ENCODE data around the gene ZFP36L1. TPM values are rescaled to one million over a fixed set of nuclear protein-coding genes. Genes with fewer than 3 reads are reported as not detected.

The ZFP36L1 gene
- total RNA-seq, 4 donors from 2014 or later, result 125 to 253 (median 196) TPM

- TF ChIP-seq, protein P1, sequence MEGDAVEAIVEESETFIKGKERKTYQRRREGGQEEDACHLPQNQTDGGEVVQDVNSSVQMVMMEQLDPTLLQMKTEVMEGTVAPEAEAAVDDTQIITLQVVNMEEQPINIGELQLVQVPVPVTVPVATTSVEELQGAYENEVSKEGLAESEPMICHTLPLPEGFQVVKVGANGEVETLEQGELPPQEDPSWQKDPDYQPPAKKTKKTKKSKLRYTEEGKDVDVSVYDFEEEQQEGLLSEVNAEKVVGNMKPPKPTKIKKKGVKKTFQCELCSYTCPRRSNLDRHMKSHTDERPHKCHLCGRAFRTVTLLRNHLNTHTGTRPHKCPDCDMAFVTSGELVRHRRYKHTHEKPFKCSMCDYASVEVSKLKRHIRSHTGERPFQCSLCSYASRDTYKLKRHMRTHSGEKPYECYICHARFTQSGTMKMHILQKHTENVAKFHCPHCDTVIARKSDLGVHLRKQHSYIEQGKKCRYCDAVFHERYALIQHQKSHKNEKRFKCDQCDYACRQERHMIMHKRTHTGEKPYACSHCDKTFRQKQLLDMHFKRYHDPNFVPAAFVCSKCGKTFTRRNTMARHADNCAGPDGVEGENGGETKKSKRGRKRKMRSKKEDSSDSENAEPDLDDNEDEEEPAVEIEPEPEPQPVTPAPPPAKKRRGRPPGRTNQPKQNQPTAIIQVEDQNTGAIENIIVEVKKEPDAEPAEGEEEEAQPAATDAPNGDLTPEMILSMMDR (IDR thresholded peaks at IDR 0.05; ENCODE audit: low read depth), result no peak
Measured at GRCh38 chr14:68828698-68829097, 35.8 kb upstream of the ZFP36L1 start.

- TF ChIP-seq, protein P1 (IDR thresholded peaks at IDR 0.05; ENCODE audit: low read depth), result no peak
Measured at GRCh38 chr14:68825729-68826128, 32.9 kb upstream of the ZFP36L1 start.

- TF ChIP-seq, protein P1 (IDR thresholded peaks at IDR 0.05; ENCODE audit: low read depth), result no peak
Measured at GRCh38 chr14:68824517-68825347, 31.9 kb upstream of the ZFP36L1 start.

- TF ChIP-seq, protein P1 (IDR thresholded peaks at IDR 0.05; ENCODE audit: low read depth), result no peak
Measured at GRCh38 chr14:68824207-68824516, 31.3 kb upstream of the ZFP36L1 start.

- TF ChIP-seq, protein P1 (IDR thresholded peaks at IDR 0.05; ENCODE audit: low read depth), result no peak
Measured at GRCh38 chr14:68823434-68824206, 30.8 kb upstream of the ZFP36L1 start.

DNA sequence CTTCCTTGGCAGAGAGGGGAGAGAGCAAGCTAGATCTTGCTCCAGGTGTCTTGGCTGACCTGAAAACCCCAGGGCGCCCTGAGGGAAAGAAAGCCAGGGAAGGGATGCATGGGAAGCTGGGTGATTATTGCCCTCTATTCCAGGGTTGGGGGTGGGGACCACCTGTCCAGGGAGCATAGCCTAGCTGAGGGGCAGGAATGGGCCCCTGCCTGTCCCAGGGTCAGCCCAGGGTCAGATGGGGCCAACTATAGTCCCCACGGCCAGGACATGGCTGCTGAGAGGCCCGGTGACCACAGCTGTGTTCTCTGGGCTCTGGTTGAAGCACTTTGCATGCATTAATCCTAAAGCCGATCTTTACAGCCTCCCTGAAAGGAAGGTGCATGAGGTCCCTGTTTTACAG, 30.1 kb upstream of the ZFP36L1 start:
- TF ChIP-seq, protein P1 (IDR thresholded peaks at IDR 0.05; ENCODE audit: low read depth), result no peak

GRCh38 chr14:68822132-68822651, 29.3 kb upstream of the ZFP36L1 start:
- TF ChIP-seq, protein P1 (IDR thresholded peaks at IDR 0.05; ENCODE audit: low read depth), result no peak

All from subcutaneous adipose tissue (tissue), 4 donors.